ENCODE results near the gene KLRD1. TPM values are rescaled to one million over a fixed set of nuclear protein-coding genes. Genes with fewer than 3 reads are reported as not detected.
"Not testable (repeated sequence)": the region's sequence is repeated elsewhere in the genome, so short reads cannot be mapped to it uniquely, and the experiment has no call there.

Gene KLRD1
- total and polyA plus RNA-seq, 2 experiments from 2014 or later = 0.30 to 0.70 TPM

GRCh38 chr12:10339053-10339840, 31.6 kb downstream of the KLRD1 start:
- TF ChIP-seq EZH2 (IDR thresholded peaks at IDR 0.05; ENCODE audit: borderline replicate concordance) (no peak), EZH2phosphoT487 (IDR thresholded peaks at IDR 0.05; ENCODE audit: low read depth, severe bottlenecking, unreplicated experiment) (no peak), CTCF (IDR thresholded peaks at IDR 0.05; ENCODE audit: poor library complexity) (no peak)
- Histone ChIP-seq H3K27ac (no peak overlapping the region), H3K4me1 (ENCODE audit: insufficient read depth) (no peaks in the 10 kb centered on the region), H3K79me2 (no peaks in the 10 kb centered on the region), H3K9me3 (ENCODE audit: low read depth) (no peaks in the 10 kb centered on the region), H3K4me3 (no peak overlapping the region), H2AFZ (no peak overlapping the region), H3K9me2 (replicated peaks; ENCODE audit: insufficient read depth) (no peaks in the 10 kb centered on the region), H3K4me2 (no peak overlapping the region), H3K36me3 (replicated peaks; ENCODE audit: insufficient read depth, low read depth) (no peaks in the 10 kb centered on the region), H4K20me1 (ENCODE audit: insufficient read depth, poor library complexity, severe bottlenecking) (no peaks in the 10 kb centered on the region), H3K27me3 (no peaks in the 10 kb centered on the region)
- WGBS (ENCODE audit: low lambda C conversion rate, missing lambda C conversion rate) = 86% methylated on average over 9 of the region's 9 CpGs
- DNase-seq (ENCODE audit: low spot score) = no peak

- not testable (repeated sequence) for H3K4me2 ChIP-seq; H3K36me3 ChIP-seq (replicated peaks; ENCODE audit: insufficient read depth, low read depth); H3K9me3 ChIP-seq (ENCODE audit: low read depth); H3K27ac ChIP-seq; H4K20me1 ChIP-seq (ENCODE audit: insufficient read depth, poor library complexity, severe bottlenecking); H3K4me3 ChIP-seq; H3K27me3 ChIP-seq; H3K79me2 ChIP-seq; DNase-seq (ENCODE audit: low spot score); H3K9me2 ChIP-seq (replicated peaks; ENCODE audit: insufficient read depth); H2AFZ ChIP-seq; H3K4me1 ChIP-seq (ENCODE audit: insufficient read depth)
- 88% methylated on average over 2 of the region's 2 CpGs for WGBS (ENCODE audit: low lambda C conversion rate, missing lambda C conversion rate)
These were observed 33.3 kb downstream of the KLRD1 start for GRCh38 chr12:10340946-10341345.

- no peak for DNase-seq (ENCODE audit: low spot score)
- Histone ChIP-seq H3K4me1 (ENCODE audit: insufficient read depth) (no peaks in the 10 kb centered on the region), H3K79me2 (no peaks in the 10 kb centered on the region), H3K9me3 (ENCODE audit: low read depth) (no peaks in the 10 kb centered on the region), H2AFZ (no peak overlapping the region), H3K4me2 (no peak overlapping the region), H3K9me2 (replicated peaks; ENCODE audit: insufficient read depth) (no peaks in the 10 kb centered on the region), H3K27ac (no peak overlapping the region), H3K36me3 (replicated peaks; ENCODE audit: insufficient read depth, low read depth) (no peaks in the 10 kb centered on the region), H4K20me1 (ENCODE audit: insufficient read depth, poor library complexity, severe bottlenecking) (no peaks in the 10 kb centered on the region), H3K4me3 (no peak overlapping the region), H3K27me3 (no peaks in the 10 kb centered on the region)
- TF ChIP-seq CTCF (IDR thresholded peaks at IDR 0.05; ENCODE audit: poor library complexity) (no peak), EZH2phosphoT487 (IDR thresholded peaks at IDR 0.05; ENCODE audit: low read depth, severe bottlenecking, unreplicated experiment) (no peak), EZH2 (IDR thresholded peaks at IDR 0.05; ENCODE audit: borderline replicate concordance) (no peak)
- 93% methylated on average over 1 of the region's 1 CpG for WGBS (ENCODE audit: low lambda C conversion rate, missing lambda C conversion rate)
These were observed 34.3 kb downstream of the KLRD1 start for GRCh38 chr12:10341892-10342509.

GRCh38 chr12:10351457-10351856, 43.8 kb downstream of the KLRD1 start:
- not testable (repeated sequence) for H3K4me1 ChIP-seq (ENCODE audit: insufficient read depth); H3K27ac ChIP-seq; H3K27me3 ChIP-seq; H3K79me2 ChIP-seq; H3K4me3 ChIP-seq; H3K9me3 ChIP-seq (ENCODE audit: low read depth); H3K9me2 ChIP-seq (replicated peaks; ENCODE audit: insufficient read depth); H4K20me1 ChIP-seq (ENCODE audit: insufficient read depth, poor library complexity, severe bottlenecking); H3K4me2 ChIP-seq; DNase-seq (ENCODE audit: low spot score); H2AFZ ChIP-seq; H3K36me3 ChIP-seq (replicated peaks; ENCODE audit: insufficient read depth, low read depth)
- 58% methylated on average over 3 of the region's 3 CpGs for WGBS (ENCODE audit: low lambda C conversion rate, missing lambda C conversion rate)
